SK-N-SH (cell line): ENCODE results near the gene CCNJL.

ENCODE experiments used
- CTCF ChIP-seq: fragments of 200-600 bp; sonication (generic); IDR thresholded peaks from 2 replicates; pipeline ENCODE4 v1.6.1; 2017; ENCODE audit warnings: antibody characterized with exemption, mild to moderate bottlenecking, moderate library complexity
- FOXJ3 ChIP-seq: sonication (generic); formaldehyde crosslinking; IDR thresholded peaks from 2 replicates; pipeline ENCODE4 v1.5.1; 2020; ENCODE audit warnings: mild to moderate bottlenecking, missing genetic modification reagents
- MAX ChIP-seq: IDR thresholded peaks from 2 replicates; pipeline ENCODE4 v1.4.0; 2012; ENCODE audit warnings: low read depth
- POLR2AphosphoS5 ChIP-seq: IDR thresholded peaks from 2 replicates; pipeline ENCODE4 v1.6.1; 2012; ENCODE audit warnings: low read depth, low read length
- SIN3A ChIP-seq: IDR thresholded peaks from 2 replicates; pipeline ENCODE4 v1.6.1; 2012; ENCODE audit warnings: low read depth, mild to moderate bottlenecking, low read length, moderate library complexity, borderline replicate concordance
- TCF12 ChIP-seq: IDR thresholded peaks from 2 replicates; pipeline ENCODE4 v1.4.0; 2012
- TEAD4 ChIP-seq: IDR thresholded peaks from 2 replicates; pipeline ENCODE4 v1.4.0; 2012; ENCODE audit warnings: mild to moderate bottlenecking, borderline replicate concordance; ENCODE audit not compliant: insufficient read depth
- YY1 ChIP-seq: IDR thresholded peaks from 2 replicates; pipeline ENCODE4 v1.4.0; 2012; ENCODE audit warnings: low read depth, mild to moderate bottlenecking

- TF ChIP-seq TEAD4: no peak
- TF ChIP-seq POLR2AphosphoS5: no peak
- no peak for TF ChIP-seq TCF12
- no peak for TF ChIP-seq SIN3A
- TF ChIP-seq YY1: no peak
- TF ChIP-seq FOXJ3 (CRISPR knock-in tag): no peak
- TF ChIP-seq CTCF: no peak
- no peak for TF ChIP-seq MAX
Observed at GRCh38 chr5:160312960-160313727, 780 bp upstream of the CCNJL start.
